CD4-positive, alpha-beta T cell (primary cell): ENCODE data around the gene PLXDC1. TPM values are rescaled to one million over a fixed set of nuclear protein-coding genes. Genes with fewer than 3 reads are reported as not detected.
"Not testable (repeated sequence)": the region's sequence is repeated elsewhere in the genome, so short reads cannot be mapped to it uniquely, and the experiment has no call there.

Source experiments
- ATAC-seq: fragments of 200-7000 bp; cut with Tn5 transposase; one replicate; pipeline ENCODE4 v1.10.0; 2022; ENCODE audit warnings: mild to moderate bottlenecking; ENCODE audit not compliant: poor library complexity
- CTCF ChIA-PET: fragments of 350-600 bp; sonication (Branson Sonifier 250); formaldehyde crosslinking; loops from one replicate; lab custom pipeline; 2021; ENCODE audit warnings: antibody characterized with exemption, inconsistent platforms; lab: Charles Lee
- POLR2A ChIA-PET: fragments of 350-600 bp; sonication (Branson Sonifier 250); formaldehyde crosslinking; loops from one replicate; lab custom pipeline; 2021; ENCODE audit warnings: antibody characterized with exemption, inconsistent platforms; lab: Charles Lee
- DNase-seq, 14 experiments: peaks; one replicate each; pipeline ENCODE4 v3.0.0-alpha.2; 2013 to 2020; ENCODE audit warnings: mixed read lengths in 2 of 14
- H3K27ac ChIP-seq, 2 donors: one replicate each; pipeline versions ENCODE4 v1.5.1 to v1.7.0; 2013; ENCODE audit warnings: low read length in 2 of 2, low read depth in 1 of 2, mild to moderate bottlenecking in 1 of 2
- H3K27me3 ChIP-seq, 2 experiments: 1 replicate in 1 of 2; 2 replicates in 1 of 2; pipeline versions ENCODE4 v1.6.1 to v1.7.0; 2013; ENCODE audit warnings: low read length in 2 of 2, control low read depth in 1 of 2, mild to moderate bottlenecking in 1 of 2, moderate library complexity in 1 of 2; ENCODE audit not compliant: insufficient read depth in 2 of 2, control insufficient read depth in 1 of 2
- H3K36me3 ChIP-seq: one replicate; pipeline ENCODE4 v1.6.1; 2013; ENCODE audit warnings: low read length, control low read depth; ENCODE audit not compliant: insufficient read depth
- H3K4me1 ChIP-seq: one replicate; pipeline ENCODE4 v1.6.1; 2013; ENCODE audit warnings: low read length, control low read depth; ENCODE audit not compliant: insufficient read depth
- H3K4me3 ChIP-seq: one replicate; pipeline ENCODE4 v1.5.1; 2013; ENCODE audit warnings: mild to moderate bottlenecking, low read length, moderate library complexity
- H3K9me3 ChIP-seq, 2 experiments: 1 replicate in 1 of 2; 2 replicates in 1 of 2; pipeline versions ENCODE4 v1.6.1 to v1.7.0; 2013; ENCODE audit warnings: low read length in 2 of 2, mild to moderate bottlenecking in 2 of 2, control low read depth in 1 of 2, moderate library complexity in 1 of 2; ENCODE audit not compliant: control insufficient read depth in 1 of 2, insufficient read depth in 1 of 2
- H3K27ac Mint-ChIP-seq: one replicate; pipeline ENCODE4 v1.8.0; 2020; ENCODE audit warnings: mixed read lengths
- H3K27me3 Mint-ChIP-seq: one replicate; pipeline ENCODE4 v1.8.0; 2021; ENCODE audit warnings: mixed read lengths
- H3K36me3 Mint-ChIP-seq: one replicate; pipeline ENCODE4 v1.8.0; 2021; ENCODE audit warnings: low read depth, mixed read lengths
- H3K4me1 Mint-ChIP-seq: one replicate; pipeline ENCODE4 v1.8.0; 2021; ENCODE audit warnings: low read depth, mixed read lengths
- H3K4me3 Mint-ChIP-seq: one replicate; pipeline ENCODE4 v1.8.0; 2020; ENCODE audit warnings: mild to moderate bottlenecking, mixed read lengths
- H3K9me3 Mint-ChIP-seq: one replicate; pipeline ENCODE4 v1.8.0; 2020; ENCODE audit warnings: mixed read lengths
- intact Hi-C, 2 experiments: fragments of 100-400 bp; cut with DNase I in 1 of 2; cut with micrococcal nuclease in 1 of 2; formaldehyde crosslinking; loops; one replicate each; pipeline versions ENCODE4 v1.15.1 to v1.9.0; 2023 to 2025; cut with DNase I, micrococcal nuclease
- total RNA-seq, 174 experiments: library from RNA in 2 of 174; stranded (reverse) in 2 of 174; gene quantifications; one replicate each; pipeline ENCODE4 v1.2.3 and lab custom pipeline; 2021 to 2026
- TF ChIP-seq, protein P1 (sequence below): fragments of 200-600 bp; IDR thresholded peaks from one replicate; pipeline ENCODE4 v1.8.0; 2022; ENCODE audit warnings: antibody characterized with exemption, mild to moderate bottlenecking

Gene PLXDC1
- total RNA-seq, 2 experiments from 2014 or later: 66.7 to 67.6 TPM

DNA sequence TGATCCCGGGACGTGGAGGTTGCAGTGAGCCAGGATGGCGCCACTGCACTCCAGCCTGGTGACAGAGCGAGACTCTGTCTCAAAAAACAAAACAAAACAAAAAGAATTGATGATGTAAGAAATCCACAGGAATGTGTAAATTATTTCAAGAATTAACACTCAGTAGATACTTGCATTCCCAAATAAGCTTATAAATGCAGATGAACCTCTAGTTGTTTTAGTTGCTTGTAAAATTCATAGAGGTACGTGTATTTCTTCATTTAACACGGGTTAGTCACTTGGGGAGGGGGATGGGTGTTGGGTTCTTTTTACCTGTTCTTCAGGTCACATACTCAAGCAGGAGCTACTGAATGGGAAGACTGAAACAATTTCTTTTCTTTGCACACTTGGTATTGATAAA lies 128.5 kb downstream of the PLXDC1 start:
- no peaks in the 10 kb centered on the region for H3K36me3 Mint-ChIP-seq

DNA sequence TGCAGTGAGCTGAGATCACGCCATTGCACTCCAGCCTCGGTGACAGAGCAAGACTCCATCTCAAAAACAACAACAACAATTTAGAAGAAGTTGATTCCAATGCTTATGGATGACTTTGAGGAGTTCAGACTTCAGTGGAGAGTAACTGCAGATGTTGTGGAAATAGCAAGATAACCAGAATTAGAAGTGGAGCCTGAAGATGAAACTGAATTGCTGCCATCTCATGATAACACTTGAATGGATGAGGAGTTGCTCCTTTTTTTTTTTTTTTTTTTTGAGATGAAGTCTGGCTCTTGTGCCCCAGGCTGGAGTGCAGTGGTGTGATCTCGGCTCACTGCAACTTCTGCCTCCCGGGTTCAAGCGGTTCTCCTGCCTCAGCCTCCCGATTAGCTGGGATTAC lies 131.4 kb downstream of the PLXDC1 start:
- H3K4me3 ChIP-seq, H3K27ac ChIP-seq, H3K9me3 ChIP-seq, H3K27me3 ChIP-seq, H3K36me3 Mint-ChIP-seq, H3K27ac Mint-ChIP-seq, H3K36me3 ChIP-seq, H3K9me3 Mint-ChIP-seq, DNase-seq, ATAC-seq, intact Hi-C loops, H3K4me3 Mint-ChIP-seq, H3K27me3 Mint-ChIP-seq: not testable (repeated sequence)
- H3K4me1 Mint-ChIP-seq: peaks cover 33% of the 10 kb centered on the region
- CTCF ChIA-PET: interaction anchor here (0.8 kb wide), 1 partner anchor 146 kb away, joined by 4 read pairs; the partner anchor contains the start of gene ARL5C
- POLR2A ChIA-PET: interaction anchor here (1.6 kb wide), 1 partner anchor 11 kb away, joined by 7 read pairs; no protein-coding TSS in a partner anchor
- H3K4me1 ChIP-seq: peaks cover 31% of the 10 kb centered on the region

More for the DNA sequence above, 128.5 kb downstream of the PLXDC1 start:
- Mint-ChIP-seq H3K4me3 (no peak overlapping the region), H3K4me1 (peaks cover 31% of the 10 kb centered on the region), H3K27me3 (peaks cover 8% of the 10 kb centered on the region), H3K27ac (no peak overlapping the region), H3K9me3 (no peaks in the 10 kb centered on the region)
- Histone ChIP-seq H3K4me1 (peaks cover 24% of the 10 kb centered on the region), H3K36me3 (no peaks in the 10 kb centered on the region), H3K9me3 (no peaks in the 10 kb centered on the region), H3K27me3 (peaks cover 6 to 9% of the 10 kb centered on the region in 2 experiments), H3K27ac (no peak overlapping the region), H3K4me3 (no peak overlapping the region)
- TF ChIP-seq, protein P1, sequence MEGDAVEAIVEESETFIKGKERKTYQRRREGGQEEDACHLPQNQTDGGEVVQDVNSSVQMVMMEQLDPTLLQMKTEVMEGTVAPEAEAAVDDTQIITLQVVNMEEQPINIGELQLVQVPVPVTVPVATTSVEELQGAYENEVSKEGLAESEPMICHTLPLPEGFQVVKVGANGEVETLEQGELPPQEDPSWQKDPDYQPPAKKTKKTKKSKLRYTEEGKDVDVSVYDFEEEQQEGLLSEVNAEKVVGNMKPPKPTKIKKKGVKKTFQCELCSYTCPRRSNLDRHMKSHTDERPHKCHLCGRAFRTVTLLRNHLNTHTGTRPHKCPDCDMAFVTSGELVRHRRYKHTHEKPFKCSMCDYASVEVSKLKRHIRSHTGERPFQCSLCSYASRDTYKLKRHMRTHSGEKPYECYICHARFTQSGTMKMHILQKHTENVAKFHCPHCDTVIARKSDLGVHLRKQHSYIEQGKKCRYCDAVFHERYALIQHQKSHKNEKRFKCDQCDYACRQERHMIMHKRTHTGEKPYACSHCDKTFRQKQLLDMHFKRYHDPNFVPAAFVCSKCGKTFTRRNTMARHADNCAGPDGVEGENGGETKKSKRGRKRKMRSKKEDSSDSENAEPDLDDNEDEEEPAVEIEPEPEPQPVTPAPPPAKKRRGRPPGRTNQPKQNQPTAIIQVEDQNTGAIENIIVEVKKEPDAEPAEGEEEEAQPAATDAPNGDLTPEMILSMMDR: no peak
- ATAC-seq: no peak
- POLR2A ChIA-PET: no interaction called here
- intact Hi-C loops: no loop called here
- no peak for DNase-seq
- CTCF ChIA-PET: no interaction called here

DNA sequence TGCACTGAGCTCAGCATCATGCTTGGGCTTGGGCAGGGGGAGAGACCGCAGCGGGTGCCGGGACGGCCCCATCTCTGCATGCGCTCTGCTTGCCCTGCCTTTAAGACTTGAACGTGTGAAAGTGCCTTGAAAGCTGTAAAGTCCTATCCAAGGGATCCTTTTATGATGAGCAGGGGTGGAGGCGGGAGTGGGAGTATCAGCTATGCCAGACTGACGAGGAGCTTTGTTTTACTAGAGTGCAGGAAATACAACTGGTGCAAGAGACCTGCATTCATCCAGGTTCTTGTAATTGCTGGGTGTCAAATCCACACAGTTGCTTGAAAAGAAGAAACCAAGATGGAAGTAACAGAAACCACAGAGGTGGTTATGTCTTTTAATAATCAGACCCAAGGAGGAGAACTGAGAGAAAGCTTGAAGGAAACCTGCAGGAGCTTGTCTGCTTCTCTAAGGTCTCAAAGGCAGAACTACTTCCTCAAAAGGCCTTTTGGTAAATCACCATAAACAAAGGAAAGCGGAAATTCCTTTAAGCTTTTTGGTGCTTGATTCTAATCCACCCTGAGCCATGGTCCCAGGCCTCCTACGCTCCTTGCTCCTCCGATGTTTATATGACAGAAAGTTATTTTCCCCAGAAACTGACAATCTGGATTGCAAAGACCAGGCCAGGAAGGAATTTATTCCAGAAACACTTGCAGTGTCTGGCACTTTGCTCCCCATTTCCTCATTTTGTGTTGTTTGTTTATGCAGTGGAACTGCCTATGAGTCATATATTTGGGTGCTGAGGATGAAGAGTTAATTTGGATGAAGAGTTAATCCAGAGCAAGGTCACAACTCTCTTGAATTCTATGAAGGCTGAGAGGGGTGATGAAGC lies 132.9 kb downstream of the PLXDC1 start:
- H3K9me3 ChIP-seq: no peaks in the 10 kb centered on the region
- H3K27me3 Mint-ChIP-seq: no peaks in the 10 kb centered on the region
- intact Hi-C loops: no loop called here
- TF ChIP-seq, protein P1: no peak
- peak overlapping the region; percentile 92 for H3K27ac Mint-ChIP-seq
- ChIA-PET CTCF (interaction anchor here (1.1 to 1.3 kb wide), 2 partner anchors 134 to 156 kb away, joined by 3 to 4 read pairs; no protein-coding TSS in a partner anchor), POLR2A (interaction anchor here (0.8 to 4.7 kb wide), 15 partner anchors 9 to 165 kb away, joined by 3 to 25 read pairs (median 4); partner anchors contain the start of genes PLXDC1 and RPL23)
- H3K4me3 Mint-ChIP-seq: peak overlapping the region; percentile 11
- H3K4me1 Mint-ChIP-seq: peaks cover 33% of the 10 kb centered on the region
- DNase-seq: peak in 4 of 14 experiments; percentile 15 to 34 (median 24)
- no peaks in the 10 kb centered on the region for H3K9me3 Mint-ChIP-seq
- peak; percentile 28 for ATAC-seq
- peak overlapping the region; percentile 23 to 37 for H3K27ac ChIP-seq
- H3K4me3 ChIP-seq: no peak overlapping the region
- no peaks in the 10 kb centered on the region for H3K36me3 Mint-ChIP-seq
- H3K36me3 ChIP-seq: no peaks in the 10 kb centered on the region
- peaks cover 31% of the 10 kb centered on the region for H3K4me1 ChIP-seq
- no peaks in the 10 kb centered on the region for H3K27me3 ChIP-seq
